Stimulated activated naive CD8-positive, alpha-beta T cell treated with anti-CD3 and anti-CD28 coated beads, Interleukin-15, Interleukin-2, amounts not matched to agents 100 U/mL and 50 U/mL, for 24 hours (primary cell): ENCODE results near the gene CNR2.
A peak's percentile ranks its signal among the peaks of the same experiment; 100 is the strongest.
"Not testable (repeated sequence)": the region's sequence is repeated elsewhere in the genome, so short reads cannot be mapped to it uniquely, and the experiment has no call there.

ENCODE experiments used
- ATAC-seq: fragments of 150-1000 bp; cut with Tn5 transposase; one replicate; pipeline ENCODE4 v1.10.0; 2021
- DNase-seq: peaks from one replicate; pipeline ENCODE4 v3.0.0; 2021

The CNR2 gene

DNA sequence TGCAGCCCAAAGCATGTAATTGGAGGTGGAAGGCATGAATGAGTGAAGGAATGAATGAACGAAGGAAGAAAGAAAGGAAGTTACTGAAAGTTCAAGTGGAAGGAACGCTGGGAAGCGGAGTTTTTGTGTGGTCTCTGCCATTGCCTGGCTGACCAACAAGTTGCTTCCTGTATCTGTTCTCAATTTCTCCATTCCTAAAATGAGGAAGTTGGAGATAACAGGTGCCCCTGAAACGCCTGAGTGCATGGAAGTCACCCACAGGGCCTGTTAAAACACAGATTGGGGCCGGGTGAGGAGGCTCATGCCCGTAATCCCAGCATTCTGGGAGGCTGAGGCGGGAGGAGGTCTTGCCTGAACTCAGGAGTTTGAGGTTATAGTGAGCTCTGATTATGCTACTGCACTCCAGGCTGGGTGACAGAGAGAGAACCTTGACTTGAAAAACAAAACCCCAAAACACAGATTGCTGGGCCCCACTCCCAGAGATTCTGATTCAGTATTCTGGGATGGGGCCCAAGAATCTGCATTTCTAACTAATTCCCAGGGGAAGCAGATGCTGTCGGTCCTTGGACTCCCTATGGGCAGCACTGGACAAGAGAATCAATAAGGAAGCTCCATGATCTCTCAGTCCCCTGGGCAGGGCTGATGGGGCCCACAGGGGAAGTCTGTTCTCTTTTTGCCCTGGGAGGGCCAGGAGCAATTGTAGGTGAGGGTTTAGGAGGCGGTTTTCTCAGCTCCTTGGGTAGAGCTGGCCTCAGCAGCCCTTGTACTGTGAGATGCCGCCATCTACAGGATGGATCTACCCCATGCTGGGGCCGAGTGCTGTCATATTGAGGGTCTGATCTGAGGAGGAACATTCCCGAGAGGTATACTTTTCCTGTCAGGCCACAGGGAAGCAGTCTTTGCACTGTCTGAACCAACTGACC lies 3.3 kb upstream of the CNR2 start:
- DNase-seq (peak; percentile 69), ATAC-seq (peak; percentile 95)

DNA sequence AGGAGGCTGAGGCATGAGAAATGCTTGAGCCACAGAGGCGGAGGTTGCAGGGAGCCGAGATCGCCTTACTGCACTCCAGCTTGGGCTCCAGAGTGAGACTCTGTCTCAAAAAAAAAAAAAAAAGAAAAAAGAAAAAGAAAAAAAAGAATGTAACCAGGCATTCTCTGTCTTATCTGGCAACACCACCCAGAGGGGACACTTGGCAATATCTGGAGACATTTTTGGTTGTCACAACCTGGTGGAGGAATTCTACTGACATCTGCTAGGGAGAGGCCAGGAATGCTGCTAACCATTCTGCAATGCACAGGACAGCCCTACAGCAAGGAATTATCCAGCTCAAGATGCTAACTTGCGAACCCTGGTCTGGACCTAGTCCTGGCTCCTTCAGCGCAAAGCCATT lies 2.3 kb upstream of the CNR2 start:
- DNase-seq (no peak), ATAC-seq (no peak)

GRCh38 chr1:23914921-23915320 lies 1.8 kb upstream of the CNR2 start:
- no peak for DNase-seq
- no peak for ATAC-seq

DNA sequence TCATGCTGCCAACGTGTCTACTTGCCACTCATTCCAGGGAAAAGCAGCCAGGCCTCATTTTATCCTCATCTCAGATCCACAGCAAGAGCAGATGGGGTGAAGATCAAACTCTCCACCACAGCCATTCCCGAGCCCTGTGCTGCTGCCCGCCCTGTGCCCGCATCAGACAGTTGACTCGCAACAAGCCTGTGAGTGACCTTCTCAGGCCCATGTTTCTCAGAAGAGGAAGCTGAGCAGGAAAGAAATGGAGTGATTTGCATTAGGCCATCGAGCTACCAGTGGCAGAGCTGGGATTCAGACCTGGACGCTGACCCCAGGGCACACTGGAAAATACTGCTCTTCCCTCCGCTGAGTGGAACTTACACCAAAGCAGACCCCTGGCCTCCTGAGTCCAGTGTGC lies 1.2 kb downstream of the CNR2 start:
- DNase-seq (no peak), ATAC-seq (no peak)

DNA sequence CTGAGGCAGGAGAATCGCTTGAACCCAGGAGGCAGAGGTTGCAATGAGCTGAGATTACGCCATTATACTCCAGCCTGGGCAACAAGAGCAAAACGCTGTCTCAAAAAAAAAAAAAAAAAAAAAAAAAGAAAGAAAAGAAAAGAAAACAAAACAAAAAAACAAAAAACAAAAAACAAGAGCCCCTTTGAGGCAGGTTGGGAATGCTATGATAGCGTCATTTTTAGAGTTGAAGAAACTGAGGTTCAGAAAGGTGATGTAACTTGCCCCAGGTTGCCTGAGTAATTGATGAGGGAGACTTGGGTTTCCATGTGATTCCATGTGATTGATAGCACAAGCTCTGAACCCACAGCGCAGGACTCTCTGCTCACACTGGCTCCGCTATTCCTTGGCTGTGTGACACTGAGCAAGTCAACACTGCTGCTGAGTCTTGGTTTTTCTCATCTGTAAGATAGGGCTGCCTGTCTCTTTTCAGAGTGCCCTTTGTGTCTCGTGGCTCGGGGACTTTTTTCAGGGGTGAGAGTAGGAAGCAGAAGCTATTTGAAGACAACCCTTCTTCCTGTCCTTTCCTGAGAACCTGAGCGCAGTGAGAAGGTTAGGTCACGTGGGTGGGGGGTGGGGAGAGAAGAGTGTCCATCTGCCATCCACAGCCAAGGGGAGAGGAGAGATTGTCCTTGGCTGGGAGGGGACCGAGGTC lies 2.5 kb downstream of the CNR2 start:
- DNase-seq (no peak), ATAC-seq (no peak)

DNA sequence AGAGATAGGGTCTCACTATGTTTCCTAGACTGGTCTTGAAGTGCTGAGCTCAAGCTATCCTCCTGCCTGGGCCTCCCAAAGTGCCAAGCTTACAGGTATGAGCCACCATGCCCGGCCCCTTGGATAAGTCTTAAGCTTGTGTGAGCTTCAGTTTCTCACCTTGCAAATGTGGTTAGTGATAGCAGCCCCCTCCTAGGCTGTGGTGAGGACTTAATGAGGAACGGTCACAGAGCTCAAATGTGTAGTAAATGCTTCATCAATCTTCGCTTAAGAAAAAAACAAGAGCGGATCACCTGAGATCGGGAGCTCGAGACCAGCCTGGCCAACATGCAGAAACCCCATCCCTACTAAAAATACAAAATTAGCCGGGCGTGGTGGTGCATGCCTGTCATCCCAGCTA lies 3.0 kb downstream of the CNR2 start:
- no peak for ATAC-seq

GRCh38 chr1:23909412-23909811 lies 3.8 kb downstream of the CNR2 start:
- ATAC-seq, result no peak
- DNase-seq, result no peak

More for the DNA sequence above, 3.0 kb downstream of the CNR2 start:
- DNase-seq, result no peak

DNA sequence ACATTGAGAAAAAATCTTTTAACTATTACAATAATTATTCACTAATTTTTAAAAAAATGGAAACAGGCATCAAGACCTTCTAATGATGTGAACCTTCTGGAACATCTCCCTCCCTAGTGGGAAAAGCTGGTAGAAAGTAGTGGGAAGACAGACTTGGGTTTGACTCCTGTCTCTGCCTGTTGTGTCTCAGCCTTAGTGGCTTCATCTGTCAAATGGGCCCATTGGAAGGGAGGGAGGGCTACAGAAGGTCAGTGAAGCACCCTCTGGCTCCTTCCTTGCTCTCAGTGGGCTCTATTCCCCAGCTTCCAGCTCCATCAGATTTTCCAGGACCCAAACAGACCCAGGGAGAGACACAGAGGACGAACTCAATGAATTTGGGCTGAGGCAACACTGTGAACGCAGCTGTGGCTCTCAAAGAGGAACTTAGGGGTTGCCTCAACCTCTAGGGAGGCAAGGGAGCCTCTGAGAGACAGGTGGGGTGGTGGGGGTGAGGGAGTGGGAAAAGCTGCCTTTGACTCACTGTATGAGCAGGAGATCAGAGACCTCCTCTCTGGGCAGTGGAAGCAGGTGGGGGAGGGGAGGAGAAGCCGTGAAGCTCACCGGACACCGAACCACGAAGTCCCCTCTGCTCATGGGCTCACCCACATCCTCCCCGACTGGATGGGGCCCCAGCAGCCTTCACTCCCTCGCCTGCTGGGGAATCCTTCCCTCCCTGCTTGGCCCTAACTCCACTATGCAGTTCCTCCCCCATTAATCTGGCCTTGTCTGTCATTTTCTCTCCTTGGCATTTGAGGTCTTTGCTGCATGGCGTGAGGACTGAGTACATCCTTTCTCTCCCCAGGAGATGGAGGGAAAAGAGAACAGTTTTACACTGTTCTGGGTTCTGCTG lies 4.5 kb downstream of the CNR2 start:
- peak; percentile 16 for ATAC-seq
- peak; percentile 58 for DNase-seq

DNA sequence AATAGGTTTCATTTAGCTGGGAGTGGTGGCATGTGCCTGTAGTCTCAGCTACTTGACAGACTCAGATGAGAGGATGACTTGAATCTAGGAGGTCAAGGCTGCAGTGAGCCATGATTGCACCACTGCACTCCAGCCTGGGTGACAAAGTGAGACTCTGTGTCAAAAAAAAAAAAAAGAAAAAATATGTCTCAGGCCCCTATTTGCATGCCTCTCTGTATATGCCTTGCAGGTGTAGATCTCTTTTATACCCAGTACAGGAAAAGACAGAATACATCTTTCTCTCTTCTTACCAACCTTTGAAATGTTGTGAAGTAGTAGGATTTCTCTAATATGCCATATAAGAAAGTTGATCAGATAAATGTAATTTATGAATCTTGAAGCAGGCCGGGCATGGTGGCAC lies 6.4 kb downstream of the CNR2 start:
- no peak for DNase-seq
- ATAC-seq, result no peak

GRCh38 chr1:23905461-23906025 lies 7.6 kb downstream of the CNR2 start:
- DNase-seq (no peak), ATAC-seq (no peak)

GRCh38 chr1:23904748-23905357 lies 8.3 kb downstream of the CNR2 start:
- DNase-seq (peak; percentile 62), ATAC-seq (peak; percentile 81)

- DNase-seq (no peak), ATAC-seq (no peak)
These were observed 9.4 kb downstream of the CNR2 start for GRCh38 chr1:23903754-23904153.

- ATAC-seq (no peak), DNase-seq (no peak)
These were observed 10.6 kb downstream of the CNR2 start for GRCh38 chr1:23902321-23903278.

GRCh38 chr1:23900017-23900416 lies 13.1 kb downstream of the CNR2 start:
- not testable (repeated sequence) for DNase-seq, ATAC-seq

DNA sequence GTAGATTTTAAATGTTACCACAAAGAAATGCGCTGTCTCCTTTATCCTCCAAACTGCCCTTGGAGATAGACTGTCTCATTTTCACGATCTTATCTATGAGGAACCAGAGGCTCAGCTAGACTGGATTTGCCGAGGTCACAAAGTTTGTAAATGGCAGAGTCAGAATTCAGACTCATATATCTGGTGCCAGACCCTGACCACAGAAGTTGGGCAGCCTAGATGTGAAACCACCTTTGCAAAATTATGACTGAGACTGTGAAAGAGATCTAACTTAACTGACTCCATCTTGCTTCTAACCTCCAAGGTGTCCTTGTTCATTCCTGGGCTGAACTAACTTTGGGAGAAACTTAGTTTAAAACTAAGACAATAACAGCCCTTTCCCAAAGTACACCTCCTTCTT lies 14.1 kb downstream of the CNR2 start:
- ATAC-seq, result peak; percentile 57
- DNase-seq, result no peak

- no peak for DNase-seq
- ATAC-seq, result no peak
These were observed 16.1 kb downstream of the CNR2 start for GRCh38 chr1:23897083-23897482.

DNA sequence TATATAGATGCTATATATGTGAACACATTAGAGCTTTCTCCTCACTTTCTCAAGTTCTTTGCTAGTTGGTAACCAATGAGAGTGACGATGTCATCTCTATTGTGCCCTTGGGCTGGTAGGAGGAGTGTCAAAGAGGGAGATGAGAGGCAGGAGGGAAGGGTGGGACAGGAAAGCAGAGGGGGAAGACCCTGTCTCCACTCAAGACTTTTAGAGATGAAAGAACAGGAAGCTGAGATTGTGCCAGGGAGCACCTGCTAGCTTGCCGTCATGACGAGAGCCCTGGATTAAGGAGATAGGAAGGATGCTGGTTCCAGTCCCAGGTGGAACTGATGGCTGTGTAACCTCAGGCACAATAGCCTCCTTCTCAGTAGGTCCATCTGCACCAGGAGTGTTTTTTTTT lies 16.7 kb downstream of the CNR2 start:
- no peak for ATAC-seq
- DNase-seq, result no peak

GRCh38 chr1:23895993-23896392 lies 17.2 kb downstream of the CNR2 start:
- no peak for ATAC-seq
- no peak for DNase-seq

GRCh38 chr1:23895082-23895481 lies 18.1 kb downstream of the CNR2 start:
- DNase-seq (no peak), ATAC-seq (no peak)

- no peak for ATAC-seq
These were observed 24.1 kb downstream of the CNR2 start for GRCh38 chr1:23889074-23889473.

GRCh38 chr1:23885222-23885621 lies 27.9 kb downstream of the CNR2 start:
- DNase-seq, result no peak
- ATAC-seq, result no peak

More at GRCh38 chr1:23889074-23889473, 24.1 kb downstream of the CNR2 start:
- DNase-seq, result no peak
